Endothelial cell (in vitro differentiated cells): ENCODE measurements around the gene PGAM2. TPM values are rescaled to one million over a fixed set of nuclear protein-coding genes. Genes with fewer than 3 reads are reported as not detected.

Experiments used
- DNase-seq: peaks from one replicate; pipeline ENCODE4 v3.0.0; 2021; ENCODE audit warnings: low spot score
- H3K27ac Mint-ChIP-seq: one replicate; pipeline ENCODE4 v1.8.0; 2021; ENCODE audit warnings: mixed read lengths, inconsistent platforms; ENCODE audit not compliant: unreplicated experiment
- H3K27me3 Mint-ChIP-seq: one replicate; pipeline ENCODE4 v1.8.0; 2021; ENCODE audit warnings: mild to moderate bottlenecking, moderate library complexity, mixed read lengths, inconsistent platforms; ENCODE audit not compliant: unreplicated experiment
- H3K36me3 Mint-ChIP-seq: one replicate; pipeline ENCODE4 v1.8.0; 2021; ENCODE audit warnings: mild to moderate bottlenecking, low read depth, mixed read lengths, inconsistent platforms; ENCODE audit not compliant: unreplicated experiment
- H3K4me1 Mint-ChIP-seq: one replicate; pipeline ENCODE4 v1.8.0; 2021; ENCODE audit warnings: mild to moderate bottlenecking, mixed read lengths, inconsistent platforms; ENCODE audit not compliant: unreplicated experiment
- H3K4me3 Mint-ChIP-seq: one replicate; pipeline ENCODE4 v1.8.0; 2021; ENCODE audit warnings: mild to moderate bottlenecking, mixed read lengths, inconsistent platforms; ENCODE audit not compliant: unreplicated experiment
- H3K9me3 Mint-ChIP-seq: one replicate; pipeline ENCODE4 v1.8.0; 2021; ENCODE audit warnings: mixed read lengths, inconsistent platforms; ENCODE audit not compliant: unreplicated experiment
- total RNA-seq: library from RNA; stranded (reverse); fragmentation: NEBNext Ultra II Directional; extraction: Animal tissue kit (Norgen Biotek cat#: 25700); gene quantifications from one replicate; pipeline ENCODE4 v1.2.1, GENCODE V29; 2021; ENCODE audit not compliant: unreplicated experiment
- TF ChIP-seq, protein P1 (sequence below): fragments of 200-600 bp; sonication (generic); IDR thresholded peaks from one replicate; pipeline ENCODE4 v1.5.0; 2021; ENCODE audit warnings: antibody characterized with exemption; ENCODE audit not compliant: unreplicated experiment

PGAM2 gene
- total RNA-seq, 1 donor from 2014 or later: not detected

DNA sequence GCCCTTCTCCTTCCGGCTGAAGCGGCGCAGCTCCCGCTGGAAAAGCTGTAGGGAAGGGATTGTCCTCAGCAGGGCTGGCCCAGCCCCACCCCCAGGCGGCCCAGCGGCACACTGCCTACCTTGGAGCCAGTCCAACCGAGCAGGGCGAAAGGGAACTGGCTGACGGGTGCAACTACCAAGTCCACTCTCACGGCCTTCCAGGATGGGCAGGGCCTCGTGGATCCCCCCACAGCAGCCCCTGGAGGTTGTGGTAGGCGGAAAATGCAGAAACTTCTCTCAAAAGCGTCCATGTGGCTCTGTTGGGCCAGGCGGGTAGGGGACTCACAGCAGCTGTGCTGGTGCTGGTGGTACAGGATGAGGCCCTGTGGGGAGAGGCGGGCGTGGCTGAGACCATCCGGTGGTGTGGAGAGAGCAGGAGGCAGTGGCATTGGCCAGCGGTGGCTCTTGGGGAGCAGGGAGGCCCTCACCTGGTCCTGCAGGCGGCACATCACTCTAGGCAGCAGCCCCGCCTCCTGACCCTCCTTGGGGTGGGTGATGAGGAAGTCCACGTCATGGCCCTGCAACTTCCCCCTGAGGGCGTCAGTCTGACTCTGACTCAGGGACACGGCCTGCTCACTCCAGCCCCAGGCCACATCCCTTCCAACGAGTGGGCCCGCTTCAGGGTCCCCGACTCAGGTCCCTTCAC, 8.4 kb upstream of the PGAM2 start:
- peaks cover 9% of the 10 kb centered on the region for H3K27me3 Mint-ChIP-seq
- H3K27ac Mint-ChIP-seq: no peak overlapping the region
- H3K4me1 Mint-ChIP-seq: no peaks in the 10 kb centered on the region
- peaks cover 16% of the 10 kb centered on the region for H3K36me3 Mint-ChIP-seq
- TF ChIP-seq, protein P1, sequence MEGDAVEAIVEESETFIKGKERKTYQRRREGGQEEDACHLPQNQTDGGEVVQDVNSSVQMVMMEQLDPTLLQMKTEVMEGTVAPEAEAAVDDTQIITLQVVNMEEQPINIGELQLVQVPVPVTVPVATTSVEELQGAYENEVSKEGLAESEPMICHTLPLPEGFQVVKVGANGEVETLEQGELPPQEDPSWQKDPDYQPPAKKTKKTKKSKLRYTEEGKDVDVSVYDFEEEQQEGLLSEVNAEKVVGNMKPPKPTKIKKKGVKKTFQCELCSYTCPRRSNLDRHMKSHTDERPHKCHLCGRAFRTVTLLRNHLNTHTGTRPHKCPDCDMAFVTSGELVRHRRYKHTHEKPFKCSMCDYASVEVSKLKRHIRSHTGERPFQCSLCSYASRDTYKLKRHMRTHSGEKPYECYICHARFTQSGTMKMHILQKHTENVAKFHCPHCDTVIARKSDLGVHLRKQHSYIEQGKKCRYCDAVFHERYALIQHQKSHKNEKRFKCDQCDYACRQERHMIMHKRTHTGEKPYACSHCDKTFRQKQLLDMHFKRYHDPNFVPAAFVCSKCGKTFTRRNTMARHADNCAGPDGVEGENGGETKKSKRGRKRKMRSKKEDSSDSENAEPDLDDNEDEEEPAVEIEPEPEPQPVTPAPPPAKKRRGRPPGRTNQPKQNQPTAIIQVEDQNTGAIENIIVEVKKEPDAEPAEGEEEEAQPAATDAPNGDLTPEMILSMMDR: no peak
- H3K9me3 Mint-ChIP-seq: no peaks in the 10 kb centered on the region
- no peak overlapping the region for H3K4me3 Mint-ChIP-seq
- DNase-seq: no peak

DNA sequence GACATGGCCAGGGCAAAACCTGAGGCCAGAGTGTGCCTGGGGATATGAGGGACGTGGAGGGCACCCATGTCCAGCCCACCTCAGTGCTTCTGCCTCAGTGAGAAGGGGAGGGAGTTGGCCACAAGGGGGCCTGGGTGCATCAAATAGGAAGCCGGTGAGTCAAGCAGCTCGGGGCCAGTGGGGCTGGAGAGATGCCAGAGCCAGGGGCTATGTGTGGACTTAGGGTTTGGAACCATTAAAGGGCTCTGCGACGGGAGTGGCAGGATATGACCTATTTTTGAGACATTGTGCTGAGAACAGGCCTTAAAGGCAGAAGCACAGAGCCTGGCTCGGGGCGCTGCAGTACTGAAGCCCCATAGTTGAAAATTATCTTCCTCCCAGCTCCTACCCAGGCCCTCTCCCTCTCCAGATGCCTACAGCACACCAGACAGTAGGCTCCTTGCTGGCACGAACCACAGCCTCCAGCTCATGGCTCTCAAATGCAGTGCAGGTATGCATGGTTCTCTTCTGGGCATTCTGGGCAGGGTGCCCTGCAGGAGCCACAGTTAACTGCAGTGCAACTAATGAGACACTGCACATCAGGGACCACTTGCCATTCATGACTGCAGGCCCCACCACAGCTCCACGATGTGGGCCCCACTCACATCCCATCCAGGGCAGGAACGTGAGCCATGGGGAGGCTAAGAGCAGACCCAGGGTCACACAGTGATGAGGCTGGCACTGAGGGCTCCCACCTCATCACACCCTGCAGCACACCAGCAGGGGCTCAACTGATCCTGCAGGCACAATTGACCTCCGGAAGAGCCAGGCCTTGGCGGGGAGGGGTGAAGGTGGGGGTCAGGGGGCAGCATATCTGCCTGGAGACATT, 7.2 kb upstream of the PGAM2 start:
- peaks cover 12% of the 10 kb centered on the region for H3K36me3 Mint-ChIP-seq
- H3K4me3 Mint-ChIP-seq: peak overlapping the region; percentile 59
- TF ChIP-seq, protein P1: peak; percentile 57
- peak; percentile 63 for DNase-seq
- no peaks in the 10 kb centered on the region for H3K9me3 Mint-ChIP-seq
- peaks cover 9% of the 10 kb centered on the region for H3K27me3 Mint-ChIP-seq
- H3K4me1 Mint-ChIP-seq: no peaks in the 10 kb centered on the region
- no peak overlapping the region for H3K27ac Mint-ChIP-seq

- Mint-ChIP-seq H3K27ac (no peak overlapping the region), H3K9me3 (no peaks in the 10 kb centered on the region), H3K27me3 (peaks cover 8% of the 10 kb centered on the region), H3K36me3 (peaks cover 11% of the 10 kb centered on the region), H3K4me3 (peak overlapping the region; percentile 59), H3K4me1 (no peaks in the 10 kb centered on the region)
- DNase-seq: no peak
- TF ChIP-seq, protein P1: no peak
Observed at GRCh38 chr7:44071726-44072363, 6.5 kb upstream of the PGAM2 start.

DNA sequence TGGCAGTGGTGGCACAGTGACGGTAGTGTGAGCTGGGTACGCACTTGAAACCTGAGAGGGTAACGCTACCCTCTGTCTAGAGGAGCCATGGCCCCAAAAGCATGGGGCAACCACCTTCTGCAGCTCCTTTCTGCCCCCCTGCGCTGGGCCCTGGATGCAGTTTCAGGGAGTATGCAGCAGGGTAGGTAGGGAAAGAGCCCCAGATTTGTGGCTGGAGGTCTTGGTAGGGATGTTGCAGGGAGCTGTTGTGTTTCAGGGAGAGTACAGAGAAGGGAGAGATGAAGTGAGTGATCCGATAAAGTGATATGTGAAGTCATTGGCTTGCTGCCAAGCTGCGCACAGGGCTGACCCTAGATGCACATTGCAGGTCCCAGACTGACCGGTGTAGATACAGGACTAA, 2.7 kb upstream of the PGAM2 start:
- no peak for DNase-seq
- no peak overlapping the region for H3K4me3 Mint-ChIP-seq
- peaks cover 15% of the 10 kb centered on the region for H3K27me3 Mint-ChIP-seq
- no peak overlapping the region for H3K27ac Mint-ChIP-seq
- TF ChIP-seq, protein P1: no peak
- H3K36me3 Mint-ChIP-seq: peaks cover 5% of the 10 kb centered on the region
- no peaks in the 10 kb centered on the region for H3K4me1 Mint-ChIP-seq
- H3K9me3 Mint-ChIP-seq: no peaks in the 10 kb centered on the region
